GOT3 (cell line): Measurements from ENCODE around the gene MICALL2.

Experiments used
- DNase-seq: peaks from one replicate; lab custom pipeline; 2025; ENCODE audit warnings: mixed read lengths; lab: John Stamatoyannopoulos, UW

The MICALL2 gene

GRCh38 chr7:1433128-1433920, 25.9 kb downstream of the MICALL2 start:
- no peak for DNase-seq

- peak; percentile 53 for DNase-seq
Measured at GRCh38 chr7:1432411-1433082, 26.7 kb downstream of the MICALL2 start.

- DNase-seq: no peak
Measured at GRCh38 chr7:1431634-1432380, 27.5 kb downstream of the MICALL2 start.

GRCh38 chr7:1431226-1431625, 28.0 kb downstream of the MICALL2 start:
- DNase-seq: no peak

GRCh38 chr7:1430056-1430845, 29.0 kb downstream of the MICALL2 start:
- no peak for DNase-seq

GRCh38 chr7:1428941-1429501, 30.2 kb downstream of the MICALL2 start:
- no peak for DNase-seq

- no peak for DNase-seq
Measured at GRCh38 chr7:1427064-1427657, 32.1 kb downstream of the MICALL2 start.

- no peak for DNase-seq
Measured at GRCh38 chr7:1426474-1426873, 32.8 kb downstream of the MICALL2 start.

GRCh38 chr7:1425292-1426136, 33.8 kb downstream of the MICALL2 start:
- DNase-seq: no peak

GRCh38 chr7:1424041-1424440, 35.2 kb downstream of the MICALL2 start:
- no peak for DNase-seq

- no peak for DNase-seq
Measured at GRCh38 chr7:1423264-1423811, 35.9 kb downstream of the MICALL2 start.

- DNase-seq: no peak
Measured at GRCh38 chr7:1422512-1423263, 36.6 kb downstream of the MICALL2 start.

- DNase-seq: no peak
Measured at GRCh38 chr7:1421946-1422345, 37.3 kb downstream of the MICALL2 start.

- DNase-seq: no peak
Measured at GRCh38 chr7:1421020-1421790, 38.1 kb downstream of the MICALL2 start.

GRCh38 chr7:1419688-1420087, 39.6 kb downstream of the MICALL2 start:
- DNase-seq: no peak

- DNase-seq: no peak
Measured at GRCh38 chr7:1419310-1419634, 40.0 kb downstream of the MICALL2 start.

GRCh38 chr7:1418505-1419309, 40.6 kb downstream of the MICALL2 start:
- no peak for DNase-seq
